GOT3 (cell line): ENCODE data around the gene CDC45.
"Not testable (repeated sequence)": the region's sequence is repeated elsewhere in the genome, so short reads cannot be mapped to it uniquely, and the experiment has no call there.

ENCODE experiments used
- DNase-seq: peaks from one replicate; lab custom pipeline; 2025; ENCODE audit warnings: mixed read lengths; lab: John Stamatoyannopoulos, UW

The CDC45 gene

DNA sequence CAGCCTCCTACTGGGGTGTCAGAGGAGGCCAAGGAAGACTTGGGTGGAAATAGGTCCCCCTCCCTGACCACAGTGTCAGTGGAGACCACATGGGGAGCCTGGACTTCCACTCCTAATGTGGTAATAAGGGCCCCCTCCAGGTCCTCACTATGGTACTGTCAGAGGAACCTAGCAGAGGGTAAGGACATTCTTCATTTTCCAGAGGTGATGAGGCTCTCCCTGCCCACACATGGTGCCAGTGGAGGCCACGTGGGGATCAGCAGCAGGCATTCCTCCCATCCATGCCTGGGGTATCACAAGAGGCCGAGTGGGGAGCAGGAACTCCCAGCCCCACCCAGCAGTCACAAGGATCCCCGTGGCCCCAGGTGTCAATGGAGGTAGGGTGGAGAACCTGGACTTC lies 51.0 kb downstream of the CDC45 start:
- no peak for DNase-seq

DNA sequence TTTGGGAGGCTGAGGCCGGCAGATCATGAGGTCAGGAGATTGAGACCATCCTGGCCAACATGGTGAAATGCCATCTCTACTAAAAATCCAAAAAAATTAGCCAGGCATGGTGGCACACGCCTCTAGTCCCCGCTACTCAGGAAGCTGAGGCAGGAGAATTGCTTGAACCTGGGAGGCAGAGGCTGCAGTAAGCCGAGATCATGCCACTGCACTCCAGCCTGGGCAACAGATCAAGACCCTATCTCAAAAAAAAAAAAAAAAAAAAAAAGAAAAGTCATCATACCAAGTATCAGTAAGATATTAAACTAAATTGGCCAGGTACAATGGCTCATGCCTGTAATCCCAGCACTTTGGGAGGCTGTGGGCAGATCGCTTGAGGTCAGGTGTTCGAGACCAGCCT lies 51.6 kb downstream of the CDC45 start:
- not testable (repeated sequence) for DNase-seq

- no peak for DNase-seq
These were observed 53.4 kb downstream of the CDC45 start for GRCh38 chr22:19533049-19533626.

DNA sequence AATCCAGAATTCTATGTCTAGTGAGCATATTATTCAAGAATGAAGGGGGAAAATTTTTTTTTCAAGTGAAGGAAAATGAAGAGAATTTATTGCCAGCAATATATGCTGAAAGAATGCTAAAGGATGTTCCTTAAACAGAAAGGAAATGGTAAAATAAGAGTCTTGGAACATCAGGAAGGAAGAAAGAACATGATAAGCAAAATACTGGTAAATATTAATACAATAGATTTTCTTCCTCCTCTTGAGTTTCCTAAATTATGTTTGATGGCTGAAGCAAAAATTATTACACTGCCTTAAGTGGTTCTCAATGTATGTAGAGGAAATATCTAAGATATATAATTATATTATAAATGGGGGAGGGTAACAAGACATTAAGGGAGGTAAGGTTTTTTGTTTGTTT lies 54.1 kb downstream of the CDC45 start:
- DNase-seq, result no peak

DNA sequence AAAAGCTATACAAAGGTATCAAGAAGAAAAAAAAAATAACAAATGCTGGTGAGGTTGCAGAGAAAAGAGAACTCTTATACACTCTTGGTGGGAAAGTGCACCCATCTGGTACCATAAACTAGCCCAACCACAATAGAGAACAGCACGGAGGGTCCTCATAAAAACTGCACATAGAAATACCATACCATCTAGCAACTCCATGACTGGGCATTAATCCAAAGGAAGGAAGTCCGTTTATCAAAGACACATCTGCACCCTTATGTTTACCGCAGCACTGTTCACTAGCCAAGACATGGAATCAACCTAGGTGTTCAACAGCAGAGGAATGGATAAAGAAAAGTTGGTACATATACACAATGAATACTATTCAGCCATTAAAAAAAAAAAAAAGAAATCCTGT lies 55.3 kb downstream of the CDC45 start:
- DNase-seq, result no peak

GRCh38 chr22:19536564-19536963 lies 56.8 kb downstream of the CDC45 start:
- DNase-seq, result no peak

GRCh38 chr22:19537941-19538488 lies 58.3 kb downstream of the CDC45 start:
- no peak for DNase-seq

GRCh38 chr22:19540394-19540793 lies 60.7 kb downstream of the CDC45 start:
- no peak for DNase-seq

DNA sequence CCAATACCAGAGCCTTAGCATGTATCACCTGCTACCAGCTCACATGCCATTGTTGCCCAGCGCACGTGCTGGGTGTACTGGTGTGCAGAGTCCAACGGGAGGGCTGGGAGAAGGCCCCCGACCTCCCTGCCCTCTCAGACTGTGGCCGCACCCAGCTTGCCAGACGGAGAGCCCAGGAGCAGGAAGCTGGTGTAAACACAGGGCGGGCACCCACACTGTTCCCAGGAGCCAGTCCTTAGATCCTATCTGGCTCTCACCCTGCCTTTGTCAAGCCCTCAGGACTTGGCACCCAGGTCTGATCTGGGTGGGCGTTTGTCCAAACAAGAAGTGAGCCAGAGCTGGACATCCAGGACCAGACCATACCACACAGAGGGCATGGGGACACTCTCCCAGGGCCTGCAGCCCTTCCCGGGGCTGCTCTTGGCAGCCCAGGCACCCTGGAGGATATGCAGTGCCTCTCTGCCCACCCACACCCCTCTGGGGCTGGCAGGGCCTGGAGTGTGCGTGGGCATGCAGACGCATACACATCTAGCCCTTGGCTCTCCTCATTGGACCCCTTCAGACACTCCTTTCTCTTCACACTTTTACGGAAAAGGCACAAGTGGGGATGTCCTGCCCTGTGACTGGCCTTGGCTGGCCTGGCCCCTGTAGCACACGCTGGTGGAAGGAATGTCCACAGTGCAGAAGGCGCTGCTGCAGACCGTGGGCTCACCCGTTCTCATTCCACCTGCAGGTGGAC lies 64.4 kb downstream of the CDC45 start:
- no peak for DNase-seq

DNA sequence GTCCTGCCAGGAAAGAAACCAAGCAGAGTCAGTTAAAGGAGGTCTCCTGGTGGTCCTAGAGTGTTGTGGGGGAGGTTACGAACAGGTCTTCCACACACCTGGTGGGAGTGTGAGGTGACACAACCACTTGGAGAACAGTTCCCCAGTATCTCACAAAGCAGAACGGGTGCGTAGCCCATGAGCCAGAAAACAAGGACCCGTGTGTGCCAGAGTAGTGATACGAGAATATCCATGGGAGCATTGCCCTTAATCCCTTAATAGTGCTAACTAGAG lies 66.2 kb downstream of the CDC45 start:
- no peak for DNase-seq

DNA sequence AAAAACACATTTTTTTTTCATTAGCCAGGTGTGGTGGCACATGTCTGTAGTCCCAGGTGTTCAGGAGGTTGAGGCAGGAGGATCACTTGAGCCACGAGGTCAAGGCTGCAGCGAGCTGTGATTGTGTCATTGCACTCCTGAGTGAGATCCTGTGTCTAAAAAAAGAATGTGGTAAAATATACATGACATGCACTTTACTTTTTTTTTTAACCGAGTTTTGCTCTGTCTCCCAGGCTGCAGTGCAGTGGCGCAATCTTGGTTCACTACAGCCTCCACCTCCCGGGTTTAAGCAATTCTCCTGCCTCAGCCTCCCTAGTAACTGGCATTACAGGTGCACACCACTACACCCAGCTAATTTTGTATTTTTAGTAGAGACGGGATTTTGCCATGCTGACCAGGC lies 67.0 kb downstream of the CDC45 start:
- no peak for DNase-seq

DNA sequence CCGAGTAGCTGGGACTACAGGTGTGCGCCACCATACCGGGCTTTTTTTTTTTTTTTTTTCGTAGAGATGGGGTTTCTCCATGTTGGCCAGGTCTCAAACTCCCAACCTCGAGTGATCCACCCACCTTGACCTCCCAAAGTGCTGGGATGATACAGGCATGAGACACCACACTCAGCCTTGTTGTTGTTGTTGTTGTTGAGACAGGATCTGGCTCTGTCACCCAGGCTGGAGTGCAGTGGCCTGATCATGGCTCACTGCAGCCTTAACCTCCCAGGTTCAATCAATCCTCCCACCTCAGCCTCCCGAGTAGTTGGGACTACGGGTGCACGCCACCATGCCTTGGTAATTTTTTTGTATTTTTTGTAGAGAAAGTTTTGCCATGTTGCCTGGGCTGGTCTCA lies 67.9 kb downstream of the CDC45 start:
- no peak for DNase-seq

DNA sequence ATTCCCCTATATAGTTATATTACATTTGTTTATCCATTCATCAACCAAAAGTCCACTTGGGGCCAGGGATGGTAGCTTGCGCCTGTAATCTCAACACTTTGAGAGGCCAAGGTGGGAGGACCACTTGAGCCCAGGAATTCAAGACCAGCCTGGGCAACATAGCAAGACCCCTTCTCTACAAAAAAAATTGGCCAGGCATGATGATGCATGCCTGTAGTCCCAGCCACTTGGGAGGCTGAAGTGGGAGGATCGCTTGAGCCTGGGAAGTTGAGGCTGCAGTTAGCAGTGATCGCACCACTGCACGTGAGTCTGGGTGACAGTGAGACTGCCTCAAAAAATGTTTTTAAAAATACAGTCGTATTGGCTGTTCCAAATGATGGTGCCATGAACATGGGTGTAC lies 68.7 kb downstream of the CDC45 start:
- not testable (repeated sequence) for DNase-seq

GRCh38 chr22:19548964-19549363 lies 69.2 kb downstream of the CDC45 start:
- DNase-seq, result no peak

DNA sequence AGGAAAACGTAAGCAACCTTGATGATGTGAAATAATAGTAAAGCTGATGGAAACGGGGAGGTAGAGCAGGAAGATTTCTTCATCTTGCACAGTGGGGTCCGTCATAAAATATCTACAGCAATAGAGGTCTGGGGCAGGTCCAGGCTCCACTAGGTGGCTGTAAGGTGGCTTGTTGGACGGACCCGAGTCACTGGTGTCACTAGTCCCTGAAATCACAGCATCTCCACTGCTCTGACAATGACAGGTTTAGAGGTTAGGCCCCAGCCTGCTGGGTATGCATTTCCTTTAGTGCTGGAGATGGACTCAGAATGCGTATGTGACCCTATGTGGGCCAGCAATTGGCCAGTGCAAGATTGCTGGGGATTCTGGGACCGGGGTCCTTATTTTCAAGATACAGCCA lies 69.7 kb downstream of the CDC45 start:
- DNase-seq, result no peak

DNA sequence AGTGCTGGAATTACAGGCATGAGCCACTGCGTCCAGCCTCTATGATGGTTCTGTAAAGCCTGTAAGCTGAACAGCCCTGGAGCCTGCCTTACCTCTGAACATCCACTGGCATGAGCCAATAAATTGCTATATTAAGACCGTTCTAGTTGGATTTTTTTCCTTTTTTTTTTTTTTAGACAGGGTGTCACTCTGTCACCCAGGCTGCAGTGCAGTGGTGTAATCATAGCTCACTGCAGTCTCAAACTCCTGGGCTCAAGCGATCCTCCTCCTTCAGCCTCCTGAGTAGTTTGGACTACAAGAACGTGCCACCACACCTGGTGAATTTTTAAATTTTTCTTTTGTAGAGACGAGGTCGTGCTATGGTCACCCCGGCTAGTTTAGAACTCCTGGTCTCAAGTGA lies 70.7 kb downstream of the CDC45 start:
- no peak for DNase-seq

GRCh38 chr22:19553201-19553600 lies 73.5 kb downstream of the CDC45 start:
- no peak for DNase-seq

- no peak for DNase-seq
These were observed 75.2 kb downstream of the CDC45 start for GRCh38 chr22:19554834-19555404.

DNA sequence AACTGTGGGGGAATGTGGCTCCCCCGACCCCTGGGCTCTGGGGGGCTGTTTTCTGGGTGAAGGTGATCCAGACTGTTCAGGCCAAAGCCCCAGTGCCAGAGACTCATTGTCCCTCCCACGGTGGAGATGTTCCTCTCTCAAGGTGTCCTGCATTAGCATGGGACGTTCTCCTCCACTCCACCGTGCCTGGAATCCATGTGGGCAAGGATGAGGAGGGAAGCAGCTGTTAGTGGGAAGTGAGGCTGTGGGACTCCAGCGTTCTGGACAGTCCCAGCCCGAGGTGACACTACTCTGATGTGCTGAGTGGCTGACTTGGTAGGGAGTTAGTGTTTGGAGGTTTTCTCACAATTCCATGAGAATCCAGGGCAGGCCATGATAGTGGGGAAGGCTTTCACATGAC lies 75.9 kb downstream of the CDC45 start:
- DNase-seq, result no peak

GRCh38 chr22:19556963-19557545 lies 77.3 kb downstream of the CDC45 start:
- no peak for DNase-seq

DNA sequence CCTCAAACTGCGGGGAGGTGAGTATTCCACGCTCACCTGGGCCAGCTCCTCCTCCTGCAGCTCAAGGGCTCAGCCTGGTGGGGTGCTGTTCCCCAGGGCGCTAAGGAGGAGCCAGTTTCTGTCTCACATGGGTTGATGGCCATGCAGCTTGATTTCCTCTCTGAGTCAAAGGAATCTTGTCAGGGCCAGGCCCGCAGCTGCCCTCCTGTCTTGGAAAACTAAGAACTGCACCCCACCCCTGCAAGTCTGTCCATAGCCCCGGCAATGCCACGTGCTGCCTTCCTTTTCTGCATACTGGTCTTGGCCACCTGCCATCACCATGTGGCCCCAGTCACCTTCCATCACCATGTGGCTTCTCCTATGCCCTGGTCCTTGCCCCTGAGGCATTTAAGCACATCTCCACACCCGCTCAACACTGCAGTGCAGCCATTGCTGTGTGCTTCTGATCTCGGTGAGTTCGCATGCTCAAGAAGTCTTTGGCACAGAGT lies 79.6 kb downstream of the CDC45 start:
- DNase-seq, result no peak

- no peak for DNase-seq
These were observed 80.2 kb downstream of the CDC45 start for GRCh38 chr22:19559956-19560355.
